ENCODE data around the gene SYT7.
"Not testable (repeated sequence)": the region's sequence is repeated elsewhere in the genome, so short reads cannot be mapped to it uniquely, and the experiment has no call there.

SYT7 gene

GRCh38 chr11:61494381-61494961 is 86.4 kb downstream of the SYT7 start:
- no peak for DNase-seq

- no peak for DNase-seq
These were observed 89.0 kb downstream of the SYT7 start for GRCh38 chr11:61491736-61492395.

- no peak for DNase-seq
These were observed 90.8 kb downstream of the SYT7 start for GRCh38 chr11:61489833-61490721.

DNA sequence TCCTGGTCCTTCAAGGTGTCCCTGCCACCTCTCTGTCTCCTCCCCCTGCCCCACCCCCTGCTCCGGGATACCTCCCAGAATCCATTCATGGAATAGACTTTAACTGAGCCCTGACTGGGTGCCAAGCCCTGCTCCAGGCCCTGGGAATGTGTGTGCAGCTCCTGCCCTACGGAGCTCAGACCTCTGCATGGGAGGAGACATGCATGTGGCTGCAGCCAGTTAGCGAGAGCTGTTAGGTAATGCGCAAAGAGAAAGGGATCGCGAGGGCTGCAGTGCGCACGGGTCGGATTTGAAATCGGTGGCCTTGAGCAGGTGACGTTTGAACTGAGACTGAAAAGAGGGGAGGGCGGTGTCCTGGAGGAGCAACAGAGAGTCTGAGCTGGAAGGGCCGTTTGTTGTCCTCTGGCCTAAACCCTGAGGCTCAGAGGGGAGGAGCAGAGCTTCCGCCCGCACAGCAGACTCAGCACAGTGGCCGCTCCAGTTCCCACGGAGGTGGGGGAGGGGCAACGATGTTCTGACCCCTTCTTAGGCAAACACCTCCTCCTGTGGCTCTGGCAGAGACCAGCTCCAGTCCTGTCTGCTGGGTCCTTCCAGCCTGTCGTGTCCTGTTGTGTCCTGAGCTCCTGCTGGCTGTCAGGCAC is 92.1 kb downstream of the SYT7 start:
- DNase-seq = no peak

DNA sequence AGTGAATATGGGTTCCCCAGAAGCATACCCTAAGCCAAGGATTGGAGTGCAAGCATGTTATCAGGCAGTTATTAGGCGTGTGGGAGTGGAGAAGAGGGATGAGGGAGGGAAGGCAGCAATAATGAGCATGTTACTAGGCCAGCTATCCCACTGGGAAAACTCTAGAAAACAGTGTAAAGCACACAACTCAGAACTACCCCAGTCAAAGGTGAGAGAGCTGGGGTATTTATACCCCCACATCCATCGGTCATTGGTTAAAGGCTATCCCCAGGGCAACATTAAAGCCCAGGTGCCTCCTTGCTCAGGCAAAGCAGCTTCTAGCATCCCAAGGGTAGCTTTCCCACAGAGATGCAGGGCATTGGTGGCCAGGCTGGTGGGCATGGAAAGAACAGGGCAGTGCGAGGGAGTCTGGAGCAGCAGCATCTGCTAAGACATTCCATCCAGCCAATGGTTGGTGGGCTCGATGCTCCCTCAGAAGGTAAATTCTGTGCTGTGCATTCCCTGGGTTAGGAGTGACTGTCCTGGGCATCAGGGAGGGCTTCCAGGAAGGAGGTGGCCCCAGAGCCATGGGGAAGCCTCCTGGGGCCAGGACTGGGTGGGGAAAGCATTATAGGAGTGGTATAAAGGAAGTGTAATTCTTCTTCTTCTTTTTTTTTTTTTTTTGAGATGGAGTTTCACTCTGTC is 93.4 kb downstream of the SYT7 start:
- DNase-seq = no peak

- DNase-seq = no peak
These were observed 94.1 kb downstream of the SYT7 start for GRCh38 chr11:61486779-61487178.

DNA sequence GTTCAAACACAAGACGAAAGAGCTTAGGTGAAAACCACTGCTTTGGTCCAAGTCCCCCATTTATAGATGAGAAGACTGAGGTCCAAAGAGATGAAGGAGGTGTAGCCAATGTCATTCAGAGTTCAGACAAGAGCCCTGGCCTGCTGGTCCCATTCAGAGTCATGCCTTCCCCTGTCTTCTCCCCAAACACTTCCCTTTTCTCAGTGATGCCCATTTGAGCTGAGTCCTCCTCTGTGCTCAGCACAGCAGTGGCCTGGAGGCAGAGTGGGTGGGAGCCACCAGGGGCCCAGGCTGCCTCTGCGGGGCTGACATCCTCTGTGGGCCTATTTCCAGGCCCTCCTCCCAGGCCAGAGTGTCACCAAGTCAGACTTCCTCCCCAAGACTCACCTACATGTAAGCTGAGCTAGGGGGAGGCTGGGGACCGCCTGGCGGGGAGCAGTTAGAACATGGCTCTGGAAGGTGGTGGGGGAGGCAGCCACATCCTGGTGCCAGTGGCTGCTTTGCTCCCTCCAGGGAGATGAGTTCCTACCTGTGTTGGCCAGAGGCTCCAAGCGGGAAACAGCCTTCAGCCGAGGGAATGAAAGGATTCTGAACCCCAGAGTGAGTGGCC is 94.8 kb downstream of the SYT7 start:
- DNase-seq = no peak

DNA sequence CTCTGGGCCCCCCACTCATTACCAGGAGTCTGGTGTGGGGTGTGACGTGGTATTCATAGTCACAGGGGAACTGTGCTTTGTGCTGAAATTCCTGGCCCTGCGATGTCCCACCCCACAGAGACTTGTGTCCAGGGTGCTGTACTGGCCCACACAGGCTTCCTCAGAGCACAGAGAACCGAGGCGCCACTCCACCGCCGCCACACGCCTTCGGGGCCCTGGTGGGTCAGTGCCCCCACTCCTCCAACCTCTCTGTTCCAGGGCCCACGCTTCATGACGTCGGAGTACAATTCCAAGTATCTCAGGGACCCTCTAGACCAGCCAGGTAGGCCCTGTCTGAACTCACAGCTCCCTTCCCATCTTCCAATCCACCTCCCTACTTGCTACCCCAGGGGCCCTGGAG is 95.8 kb downstream of the SYT7 start:
- no peak for DNase-seq

- DNase-seq = no peak
These were observed 96.3 kb downstream of the SYT7 start for GRCh38 chr11:61484541-61484940.

GRCh38 chr11:61482513-61482912 is 98.4 kb downstream of the SYT7 start:
- no peak for DNase-seq

DNA sequence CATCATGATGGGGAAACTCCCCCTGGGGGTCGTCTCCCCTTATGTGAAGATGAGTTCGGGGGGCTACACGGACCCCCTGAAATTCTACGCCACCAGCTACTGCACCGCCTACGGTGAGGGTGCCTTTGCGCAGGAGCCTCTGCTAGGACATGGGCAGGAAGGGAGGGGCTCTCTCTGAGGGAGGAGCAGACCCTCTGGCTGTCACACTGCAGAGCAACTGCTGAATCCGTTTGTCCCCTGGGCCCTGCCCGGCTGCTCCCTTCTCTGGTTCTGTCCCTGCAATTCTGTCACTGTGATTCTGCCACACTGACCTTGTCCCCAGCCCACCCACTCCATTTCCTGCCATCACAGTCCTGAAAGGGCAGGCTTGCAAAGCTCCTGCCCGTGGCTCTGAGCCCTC is 99.1 kb downstream of the SYT7 start:
- no peak for DNase-seq

DNA sequence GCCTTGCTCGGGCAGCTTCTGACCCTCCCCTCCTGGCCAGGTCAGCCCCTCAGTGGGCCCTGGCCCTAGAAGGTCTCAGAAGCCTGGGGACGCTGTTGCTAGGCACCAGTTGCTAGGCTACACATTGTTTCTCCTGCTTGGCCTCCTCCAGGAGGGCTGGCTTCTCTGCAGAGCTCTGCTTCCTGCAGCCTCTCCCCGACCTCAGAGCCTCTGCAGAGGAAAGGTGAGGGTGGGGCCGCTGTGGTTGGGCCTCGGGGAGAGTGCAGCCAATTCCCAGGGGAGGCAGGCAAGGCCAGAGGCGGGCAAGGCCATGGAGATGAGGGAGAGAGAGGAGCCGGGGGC is 99.9 kb downstream of the SYT7 start:
- no peak for DNase-seq

DNA sequence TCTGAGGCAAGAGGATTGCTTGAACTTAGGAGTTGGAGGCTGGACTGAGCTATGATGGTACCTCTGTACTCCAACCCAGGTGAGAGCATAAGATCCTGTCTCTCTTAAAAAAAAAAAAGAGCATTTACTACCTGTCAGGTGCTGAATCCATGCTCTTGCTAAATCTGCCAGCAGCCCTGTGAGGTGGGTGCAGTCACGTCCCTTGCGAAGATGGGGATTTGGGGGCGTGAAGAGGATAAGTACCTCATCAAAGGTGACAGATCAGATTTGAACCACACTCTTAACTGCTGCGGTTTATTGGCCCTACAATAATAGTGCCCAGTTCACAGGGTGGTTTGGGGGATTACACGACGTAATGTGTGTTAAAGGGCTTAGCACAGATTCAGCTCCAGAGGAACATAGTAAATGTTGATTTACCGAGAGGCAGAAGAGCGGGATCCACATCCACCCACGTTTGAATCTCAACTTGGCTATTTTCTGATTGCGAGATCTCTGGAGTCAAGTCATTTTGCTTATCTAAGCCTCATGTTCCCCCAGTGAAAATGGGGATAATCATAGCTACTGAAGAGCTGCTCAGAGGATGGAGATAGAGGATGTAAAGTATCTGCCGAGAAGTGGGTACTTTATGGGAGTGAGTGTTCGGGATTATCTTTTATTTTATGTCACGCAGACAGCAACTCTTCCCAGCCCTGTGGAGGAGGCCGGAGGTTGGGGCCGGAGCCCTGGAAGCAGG is 100.4 kb downstream of the SYT7 start:
- no peak for DNase-seq

GRCh38 chr11:61479360-61480058 is 101.4 kb downstream of the SYT7 start:
- not testable (repeated sequence) for DNase-seq

DNA sequence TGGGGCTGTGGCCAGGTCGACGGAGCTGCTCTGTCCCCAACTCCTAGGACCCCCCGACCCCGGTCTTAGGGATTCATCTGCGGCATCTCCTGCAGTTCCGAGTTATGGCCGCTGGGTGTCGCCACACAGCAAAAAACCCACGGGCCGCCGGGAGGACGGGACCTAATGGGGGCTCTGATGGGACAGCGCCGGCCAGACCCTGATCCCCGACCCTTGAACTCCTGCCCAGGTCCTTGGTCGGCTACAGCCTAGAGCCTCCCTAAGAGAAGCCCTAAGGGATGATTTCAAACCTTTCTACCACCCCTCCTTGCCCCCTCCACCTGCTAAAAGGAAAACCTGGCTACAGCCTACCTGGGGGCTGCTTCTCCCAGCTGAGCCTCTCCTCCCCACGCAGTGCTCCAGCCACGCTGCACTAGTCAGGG is 103.1 kb downstream of the SYT7 start:
- DNase-seq = no peak

DNA sequence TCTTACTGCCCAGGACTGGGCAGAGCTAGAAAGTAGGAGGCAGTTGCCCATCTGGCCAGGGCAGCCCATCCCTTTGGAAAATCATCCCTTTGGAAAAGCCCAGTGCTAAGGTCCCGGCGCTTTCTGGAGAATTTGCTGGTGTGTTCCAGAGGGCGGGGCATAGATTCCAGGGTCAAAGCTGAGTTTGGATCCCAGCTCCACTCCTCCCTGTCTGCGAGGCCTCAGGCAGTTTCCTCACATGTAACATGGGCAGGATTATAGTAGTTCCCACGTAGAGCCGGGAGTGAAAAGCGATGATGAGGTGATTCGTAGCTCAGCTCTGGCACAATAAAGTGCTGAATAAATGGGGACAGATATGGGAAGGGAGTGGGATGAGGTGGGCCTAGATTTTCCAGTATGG is 103.8 kb downstream of the SYT7 start:
- no peak for DNase-seq

- no peak for DNase-seq
These were observed 104.5 kb downstream of the SYT7 start for GRCh38 chr11:61476371-61476770.

DNA sequence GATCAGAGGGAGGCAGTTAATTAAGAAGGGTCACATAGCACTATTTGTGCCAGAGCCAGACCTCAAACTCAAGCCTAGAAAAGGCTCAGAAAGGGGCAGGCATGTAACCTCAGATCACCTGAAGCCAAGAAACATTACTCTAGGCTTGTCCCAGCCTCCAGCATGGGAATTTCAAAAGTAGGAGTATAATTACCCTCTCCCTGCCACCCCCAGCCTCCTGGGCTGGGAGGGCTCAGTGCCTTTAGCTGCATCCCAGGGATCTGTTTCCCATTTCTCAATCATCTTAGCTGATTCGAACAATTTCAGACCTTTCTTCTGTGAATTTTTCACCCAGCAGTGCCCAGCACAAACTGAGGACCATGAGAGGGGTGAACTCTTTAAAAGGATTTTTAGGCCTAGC is 105.4 kb downstream of the SYT7 start:
- no peak for DNase-seq

DNA sequence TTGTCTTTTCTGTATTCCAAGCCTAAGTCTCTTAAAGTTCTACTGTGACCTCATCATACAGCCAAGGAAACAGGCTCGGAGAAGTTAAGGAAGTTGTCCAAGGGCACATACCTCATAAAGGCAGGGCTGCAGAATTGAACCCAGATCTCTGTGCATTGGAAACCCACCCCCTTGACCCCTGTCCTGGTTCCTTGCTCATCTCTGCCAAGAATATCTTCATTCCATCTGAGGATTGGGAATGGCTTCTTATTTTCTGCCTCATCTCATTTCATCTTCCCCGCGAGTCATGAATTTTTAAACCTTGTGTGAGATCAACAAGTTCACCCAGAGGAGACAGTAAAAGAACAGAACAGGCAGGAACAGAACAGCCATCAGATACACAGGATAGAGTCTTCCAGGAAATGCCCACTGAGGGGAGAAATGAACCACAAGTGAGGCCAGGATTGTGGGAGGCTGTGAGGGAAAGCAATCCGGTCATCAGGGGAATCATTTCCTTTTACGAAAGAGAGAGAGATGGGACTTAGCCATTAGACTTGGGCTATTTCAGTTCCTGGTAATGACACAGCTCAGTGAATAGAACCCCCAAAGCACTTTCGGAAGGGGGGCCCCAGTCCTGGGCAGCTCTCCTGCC is 106.7 kb downstream of the SYT7 start:
- no peak for DNase-seq

DNA sequence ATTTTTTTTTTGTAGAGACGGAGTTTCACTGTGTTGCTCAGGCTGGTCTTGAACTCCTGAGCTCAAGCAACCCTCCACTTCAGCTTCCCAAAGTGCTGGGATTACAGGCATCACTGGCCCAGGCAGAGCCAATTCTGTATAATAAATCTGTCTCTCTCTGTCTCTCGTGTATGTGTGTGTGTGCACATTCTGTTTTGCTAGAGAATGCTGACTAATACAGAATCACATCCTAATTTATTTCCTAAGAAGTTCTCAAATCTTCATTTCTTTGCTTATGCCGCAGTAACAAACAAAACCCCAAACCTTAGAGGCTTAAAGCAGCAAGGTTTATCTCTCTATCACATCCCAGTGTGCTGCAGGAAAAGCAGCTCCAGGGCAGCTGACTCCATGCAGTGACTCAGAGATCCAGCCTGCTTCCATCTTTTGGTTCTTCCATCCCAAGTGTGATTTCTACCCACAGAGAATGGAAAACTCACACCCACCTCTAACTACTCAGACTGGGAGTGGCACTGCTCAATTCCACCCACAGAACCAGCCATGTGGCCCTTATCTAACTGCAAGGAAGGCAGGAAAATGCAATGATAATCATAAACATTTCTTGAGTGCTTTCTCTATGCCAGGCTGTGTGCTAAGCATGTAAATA is 107.4 kb downstream of the SYT7 start:
- no peak for DNase-seq

Measured in NCI-H1048 (cell line).